Effector CD8-positive, alpha-beta T cell (primary cell): ENCODE measurements around the gene RGS5.
"Not testable (repeated sequence)": the region's sequence is repeated elsewhere in the genome, so short reads cannot be mapped to it uniquely, and the experiment has no call there.

Source experiments
- DNase-seq: peaks from one replicate; lab custom pipeline; 2025; lab: John Stamatoyannopoulos, UW
- total RNA-seq, 4 experiments: gene quantifications; one replicate each; lab custom pipeline; 2026; lab: John Stamatoyannopoulos, UW

RGS5 gene
- total RNA-seq, result 0.49 to 2.4 (median 0.96) reads per million in 4 experiments

GRCh38 chr1:163202833-163203451 is at the start of gene RGS5:
TSS of gene RGS5 (minus strand) at chr1:163202916. CDS start at chr1:163202835, 81 bp downstream.
- no peak for DNase-seq

- no peak for DNase-seq
These were observed 47.8 kb upstream of the RGS5 start for GRCh38 chr1:163250382-163250974.

GRCh38 chr1:163248064-163248463 is 45.3 kb upstream of the RGS5 start:
- no peak for DNase-seq

GRCh38 chr1:163244648-163245047 is 41.9 kb upstream of the RGS5 start:
- DNase-seq, result not testable (repeated sequence)

GRCh38 chr1:163241746-163242145 is 39.0 kb upstream of the RGS5 start:
- no peak for DNase-seq

- no peak for DNase-seq
These were observed 38.0 kb upstream of the RGS5 start for GRCh38 chr1:163240705-163241104.

GRCh38 chr1:163233643-163234042 is 30.9 kb upstream of the RGS5 start:
- not testable (repeated sequence) for DNase-seq

GRCh38 chr1:163231385-163231784 is 28.7 kb upstream of the RGS5 start:
- DNase-seq, result no peak

GRCh38 chr1:163230827-163231226 is 28.1 kb upstream of the RGS5 start:
- DNase-seq, result no peak

- DNase-seq, result not testable (repeated sequence)
These were observed 25.6 kb upstream of the RGS5 start for GRCh38 chr1:163228271-163228670.

GRCh38 chr1:163227126-163227525 is 24.4 kb upstream of the RGS5 start:
- no peak for DNase-seq

- no peak for DNase-seq
These were observed 10.9 kb upstream of the RGS5 start for GRCh38 chr1:163213626-163214025.

- no peak for DNase-seq
These were observed 9.0 kb upstream of the RGS5 start for GRCh38 chr1:163211667-163212066.

- no peak for DNase-seq
These were observed 2.8 kb upstream of the RGS5 start for GRCh38 chr1:163205513-163205912.

- DNase-seq, result no peak
These were observed 845 bp upstream of the RGS5 start for GRCh38 chr1:163203561-163203960.

- no peak for DNase-seq
These were observed 810 bp downstream of the RGS5 start for GRCh38 chr1:163201906-163202305.

- DNase-seq, result no peak
These were observed 5.7 kb downstream of the RGS5 start for GRCh38 chr1:163197022-163197421.

GRCh38 chr1:163196449-163196787 is 6.3 kb downstream of the RGS5 start:
- DNase-seq, result no peak

GRCh38 chr1:163195728-163196448 is 6.8 kb downstream of the RGS5 start:
- no peak for DNase-seq

- no peak for DNase-seq
These were observed 11.4 kb downstream of the RGS5 start for GRCh38 chr1:163191301-163191700.

GRCh38 chr1:163188947-163189346 is 13.8 kb downstream of the RGS5 start:
- DNase-seq, result no peak

GRCh38 chr1:163187849-163188248 is 14.9 kb downstream of the RGS5 start:
- DNase-seq, result no peak

GRCh38 chr1:163186862-163187261 is 15.9 kb downstream of the RGS5 start:
- no peak for DNase-seq
